HG03439 (cell line): Measurements from ENCODE around the gene HECA.
A peak's percentile ranks its signal among the peaks of the same experiment; 100 is the strongest.
"Not testable (repeated sequence)": the region's sequence is repeated elsewhere in the genome, so short reads cannot be mapped to it uniquely, and the experiment has no call there.

Experiments used
- ATAC-seq: cut with Tn5 transposase; IDR thresholded peaks from one replicate; pipeline ENCODE4 v1.9.1; 2021; ENCODE audit warnings: mild to moderate bottlenecking, moderate library complexity; ENCODE audit not compliant: unreplicated experiment

The HECA gene

DNA sequence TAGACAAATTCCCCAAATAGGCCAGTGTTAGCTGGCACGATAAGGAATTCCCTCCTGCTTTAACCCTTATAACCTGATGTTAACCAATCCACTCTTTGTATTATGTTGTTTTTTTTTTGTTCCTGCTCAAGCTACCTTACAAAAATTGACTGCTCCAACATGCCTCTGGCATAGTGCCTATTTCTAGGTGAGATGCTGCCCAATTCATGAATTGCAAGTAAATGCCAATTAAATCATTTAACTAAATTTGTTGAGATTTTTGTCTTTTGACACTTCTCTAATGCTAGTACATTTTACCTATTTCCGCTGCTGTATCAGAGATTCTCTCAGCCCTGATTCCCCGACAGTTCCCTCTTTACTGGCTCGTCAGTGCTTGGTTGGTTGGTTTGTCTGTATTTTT lies 66.5 kb downstream of the HECA start:
- ATAC-seq = no peak

DNA sequence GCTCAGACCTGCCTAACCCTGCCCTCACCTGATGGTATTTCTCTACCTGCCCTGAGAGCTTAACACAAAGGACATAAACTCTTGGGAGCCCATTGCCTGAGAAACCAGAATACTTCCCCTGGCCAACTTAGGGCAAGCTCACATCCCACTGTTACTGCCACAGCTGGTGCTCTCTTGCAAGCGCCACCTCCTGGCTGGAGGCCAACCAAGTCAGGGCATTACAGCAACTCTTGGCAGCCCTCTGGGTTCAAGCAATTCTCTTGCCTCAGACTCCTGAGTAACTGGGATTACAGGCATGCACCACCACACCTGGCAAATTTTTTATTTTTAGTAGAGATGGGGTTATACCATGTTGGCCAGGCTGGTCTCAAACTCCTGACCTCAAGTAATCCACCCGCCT lies 70.1 kb downstream of the HECA start:
- no peak for ATAC-seq

DNA sequence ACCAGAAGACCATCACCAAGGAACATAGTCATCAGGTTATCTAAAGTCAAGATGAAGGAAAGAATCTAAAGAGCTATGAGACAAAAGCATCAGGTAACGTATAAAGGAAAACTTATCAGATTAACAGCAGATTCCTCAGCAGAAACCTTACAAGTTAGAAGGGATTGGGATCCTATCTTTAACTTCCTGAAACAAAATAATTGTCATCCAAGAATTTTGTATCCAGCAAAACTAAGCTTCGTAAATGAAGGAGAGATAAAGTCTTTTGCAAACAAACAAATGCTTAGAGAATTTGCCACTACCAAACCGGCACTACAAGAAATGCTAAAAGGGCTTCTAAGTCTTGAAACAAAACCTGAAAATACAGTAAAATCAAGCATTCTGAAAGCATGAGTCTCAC lies 71.0 kb downstream of the HECA start:
- ATAC-seq = no peak

GRCh38 chr6:139210766-139211165 lies 75.9 kb downstream of the HECA start:
- ATAC-seq = not testable (repeated sequence)

GRCh38 chr6:139212460-139212859 lies 77.6 kb downstream of the HECA start:
- ATAC-seq = not testable (repeated sequence)

DNA sequence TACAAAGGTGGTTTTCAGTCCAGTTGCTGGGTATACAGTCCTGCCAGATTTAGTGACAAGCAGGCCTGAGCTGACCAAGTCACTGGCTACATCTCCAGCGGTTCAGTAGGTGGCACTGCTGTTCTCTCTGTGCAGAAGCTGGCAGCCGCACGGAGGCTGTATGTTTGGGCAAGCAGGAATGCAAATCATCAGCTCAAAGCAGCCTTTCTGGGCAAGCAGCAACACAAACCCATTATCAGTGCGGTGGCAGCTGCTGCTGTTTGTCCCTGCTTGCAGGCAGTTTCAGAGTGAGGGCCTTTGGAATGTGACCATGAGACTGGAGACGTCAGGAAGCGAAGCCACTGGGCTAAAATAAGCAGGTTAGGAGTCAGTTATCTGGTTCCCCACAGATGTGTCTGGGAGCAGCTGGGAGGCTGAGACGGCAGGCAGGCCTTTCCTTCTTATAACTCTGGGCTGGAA lies 84.4 kb downstream of the HECA start:
- ATAC-seq = peak; percentile 100

- ATAC-seq = no peak
These were observed 84.9 kb downstream of the HECA start for GRCh38 chr6:139219746-139220145.

GRCh38 chr6:139228387-139228786 lies 93.5 kb downstream of the HECA start:
- ATAC-seq = not testable (repeated sequence)
